ENCODE data around the gene PCNX3.

- TF ChIP-seq CTCF (IDR thresholded peaks at IDR 0.05; ENCODE audit: extremely low read depth in 1 of 2, insufficient read depth in 1 of 2, low read depth in 1 of 2, low read length in 2 of 2): no peak
- TF ChIP-seq EZH2 (IDR thresholded peaks at IDR 0.05; ENCODE audit: borderline replicate concordance, low read depth, low read length, severe bottlenecking): no peak
- TF ChIP-seq POLR2AphosphoS5 (IDR thresholded peaks at IDR 0.05; ENCODE audit: insufficient read depth, low read depth, low read length): peak; percentile 63
- TF ChIP-seq MAX (IDR thresholded peaks at IDR 0.05; ENCODE audit: insufficient read depth, insufficient read length): no peak
Measured at GRCh38 chr11:65615229-65615949, at the start of gene PCNX3.
